A172 (cell line): Measurements from ENCODE around the gene CTAGE1. TPM values are rescaled to one million over a fixed set of nuclear protein-coding genes. Genes with fewer than 3 reads are reported as not detected.
"Not testable (repeated sequence)": the region's sequence is repeated elsewhere in the genome, so short reads cannot be mapped to it uniquely, and the experiment has no call there.

Experiments
- DNase-seq: peaks from one replicate; pipeline ENCODE4 v3.0.0-alpha.2; 2015; ENCODE audit warnings: low spot score
- total RNA-seq: library from RNA; depleted of rRNA; stranded (reverse); fragments of >200 nt; shearing (Covaris generic); gene quantifications from 2 replicates; pipeline ENCODE4 v1.2.3, GENCODE V29; 2014

The CTAGE1 gene
- total RNA-seq, 1 experiment from 2014 or later, result not detected

DNA sequence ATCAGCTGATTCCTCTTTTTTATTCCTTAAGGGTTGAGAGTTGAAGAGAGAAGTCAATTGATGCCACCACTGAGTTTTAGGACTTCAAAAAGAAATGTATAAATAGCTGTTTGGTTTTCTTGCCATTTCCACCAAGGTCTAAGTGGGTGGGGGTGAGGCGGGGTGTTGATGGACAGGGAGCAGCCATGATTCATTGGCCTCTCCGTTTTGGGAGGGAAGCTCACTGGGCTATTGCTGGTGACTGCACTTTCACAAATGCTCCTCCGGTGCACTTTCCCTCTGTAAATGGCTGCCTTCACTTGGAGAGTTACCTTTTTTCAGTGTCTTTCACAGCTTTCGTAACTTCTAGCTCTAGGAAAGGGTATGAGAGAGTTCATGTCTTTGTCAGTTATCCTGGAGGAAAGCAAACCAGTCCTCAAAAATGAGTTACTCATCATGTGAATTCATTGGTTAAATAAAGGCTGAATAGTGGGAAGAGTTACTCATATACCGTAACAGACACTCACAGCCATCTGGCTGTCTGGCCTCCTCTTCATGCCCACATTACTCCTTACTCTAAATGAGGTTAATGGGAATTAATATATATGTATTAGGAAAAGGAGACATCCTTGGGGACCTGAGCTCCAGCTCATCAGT lies 17.4 kb upstream of the CTAGE1 start:
- DNase-seq, result peak; percentile 59

DNA sequence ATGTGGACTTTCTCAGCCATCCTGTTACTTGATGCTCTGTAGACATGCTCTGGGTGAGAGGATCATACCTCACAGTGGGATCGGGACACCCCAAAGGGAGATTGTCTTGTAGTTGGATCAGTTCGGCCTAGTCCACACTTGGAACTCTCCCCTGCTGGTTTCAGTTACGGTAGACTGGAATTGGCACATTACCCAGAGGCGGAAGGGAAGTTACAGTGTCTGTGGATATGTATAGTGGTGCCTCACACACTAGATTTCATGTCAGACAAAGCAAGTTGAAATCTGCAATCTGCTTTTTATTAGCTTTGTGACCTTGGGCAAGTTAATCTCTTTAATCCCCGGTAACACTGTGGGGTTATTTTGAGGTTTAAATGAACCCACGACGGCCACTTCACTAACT lies 16.2 kb upstream of the CTAGE1 start:
- no peak for DNase-seq

DNA sequence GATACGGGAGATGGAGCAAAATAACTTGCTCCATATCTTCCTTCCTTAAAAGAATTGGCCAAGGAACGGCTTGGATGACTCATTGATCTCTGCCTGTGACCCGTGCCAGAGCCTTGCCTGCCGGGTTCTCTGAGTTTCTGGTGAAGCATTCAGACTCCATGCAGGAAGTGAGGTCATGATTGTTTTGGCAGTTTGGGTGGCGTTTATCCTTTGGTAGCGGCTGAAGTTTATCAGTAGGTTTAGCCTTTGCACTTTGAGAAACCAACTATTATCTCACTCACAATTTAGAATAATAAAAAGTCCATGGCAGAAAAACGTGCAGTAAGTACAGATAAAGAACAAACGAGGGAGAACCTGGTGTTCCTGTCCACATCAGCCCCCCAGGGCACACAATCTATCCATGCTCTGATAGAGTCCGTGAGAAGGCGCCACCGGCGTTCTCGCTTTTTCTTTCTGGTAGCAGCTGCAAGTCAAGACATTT lies 15.0 kb upstream of the CTAGE1 start:
- DNase-seq, result peak; percentile 91

DNA sequence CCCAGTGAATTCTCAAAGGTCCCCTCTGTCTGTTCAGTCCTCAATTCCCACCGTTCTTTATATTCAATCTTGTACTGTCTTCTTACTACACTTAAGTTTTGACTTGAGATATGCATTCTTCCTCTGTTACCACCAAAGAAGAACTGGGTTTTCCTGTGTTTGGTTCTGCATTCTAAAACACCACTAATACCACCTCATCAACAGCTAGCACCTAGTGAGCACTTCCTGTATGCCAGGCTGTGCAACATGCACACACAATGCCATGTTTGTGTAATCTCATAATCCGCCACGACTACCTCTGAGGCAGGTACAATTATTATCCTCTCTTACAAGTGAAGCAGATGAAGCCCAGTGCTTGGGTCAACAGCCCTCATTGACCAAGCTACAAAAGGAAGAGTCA lies 11.8 kb upstream of the CTAGE1 start:
- DNase-seq, result no peak

DNA sequence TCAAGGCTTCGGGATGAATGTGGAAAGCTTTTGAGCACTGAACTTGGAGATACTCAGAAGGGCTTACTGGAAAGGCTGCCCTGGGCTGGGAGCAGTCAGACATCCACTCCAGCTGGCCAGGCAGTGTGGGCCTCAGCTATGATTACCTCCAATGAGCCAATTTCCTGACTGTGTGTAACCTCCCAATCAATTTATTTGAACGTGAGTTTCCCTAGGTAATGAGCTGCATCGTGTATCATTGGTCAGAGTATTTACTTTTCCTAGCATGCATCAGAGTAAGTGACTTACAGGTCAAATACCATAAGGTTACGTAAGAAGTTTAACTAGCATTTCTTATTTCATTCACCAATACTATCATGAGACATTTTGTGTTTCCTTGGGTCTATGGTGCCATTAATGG lies 11.0 kb upstream of the CTAGE1 start:
- DNase-seq, result no peak

DNA sequence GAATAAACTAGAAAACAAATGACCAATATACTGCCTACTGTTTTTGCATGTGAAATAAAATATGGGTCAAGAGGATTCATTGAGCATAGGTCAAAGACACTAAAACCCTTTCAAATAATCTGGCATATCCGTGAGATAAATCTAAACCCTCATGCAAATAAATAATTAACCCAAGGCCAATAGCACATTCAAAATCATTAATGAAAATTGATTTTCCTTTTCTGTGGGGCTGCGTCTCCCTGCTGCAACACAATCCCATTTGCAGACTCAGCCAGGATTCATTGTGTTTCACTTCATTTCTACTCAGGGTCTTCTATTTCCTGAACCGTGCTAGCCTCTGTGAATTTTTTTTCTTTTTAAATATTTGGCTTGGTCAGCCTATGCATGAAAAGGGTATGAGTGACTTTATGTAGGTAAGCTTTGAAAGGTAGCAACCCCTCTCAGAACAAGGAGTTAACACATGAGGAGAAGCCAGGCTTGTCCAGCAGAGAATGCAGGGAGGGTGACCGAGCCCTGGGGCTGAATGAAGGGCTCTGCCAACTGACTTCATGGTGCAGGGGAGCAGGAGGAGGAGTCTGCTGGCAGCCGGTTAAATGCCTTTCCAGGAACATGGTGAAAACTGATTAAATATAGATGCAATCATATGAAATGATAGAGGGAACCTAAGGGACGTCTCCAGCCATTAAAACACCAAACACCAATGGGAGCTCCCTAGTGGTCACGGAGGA lies 10.3 kb upstream of the CTAGE1 start:
- DNase-seq, result no peak

DNA sequence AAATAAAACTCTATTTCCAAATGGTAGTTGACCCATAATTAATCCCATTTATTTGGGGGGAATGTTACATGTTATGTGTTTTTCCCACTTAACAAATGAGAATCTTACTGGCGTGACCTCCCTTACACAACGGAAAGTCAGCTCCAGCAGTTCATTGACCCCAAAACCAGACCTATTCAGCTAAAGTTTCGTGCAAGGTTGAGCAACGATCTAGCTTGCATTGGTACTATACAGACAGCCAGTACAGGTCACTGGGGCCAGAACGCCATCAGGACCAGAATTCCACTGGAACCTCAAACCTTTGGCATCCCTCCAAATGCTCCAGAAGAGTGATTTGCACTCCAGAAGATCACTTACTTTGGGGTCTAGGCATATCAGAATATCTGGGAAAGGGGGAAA lies 6.8 kb upstream of the CTAGE1 start:
- DNase-seq, result no peak

DNA sequence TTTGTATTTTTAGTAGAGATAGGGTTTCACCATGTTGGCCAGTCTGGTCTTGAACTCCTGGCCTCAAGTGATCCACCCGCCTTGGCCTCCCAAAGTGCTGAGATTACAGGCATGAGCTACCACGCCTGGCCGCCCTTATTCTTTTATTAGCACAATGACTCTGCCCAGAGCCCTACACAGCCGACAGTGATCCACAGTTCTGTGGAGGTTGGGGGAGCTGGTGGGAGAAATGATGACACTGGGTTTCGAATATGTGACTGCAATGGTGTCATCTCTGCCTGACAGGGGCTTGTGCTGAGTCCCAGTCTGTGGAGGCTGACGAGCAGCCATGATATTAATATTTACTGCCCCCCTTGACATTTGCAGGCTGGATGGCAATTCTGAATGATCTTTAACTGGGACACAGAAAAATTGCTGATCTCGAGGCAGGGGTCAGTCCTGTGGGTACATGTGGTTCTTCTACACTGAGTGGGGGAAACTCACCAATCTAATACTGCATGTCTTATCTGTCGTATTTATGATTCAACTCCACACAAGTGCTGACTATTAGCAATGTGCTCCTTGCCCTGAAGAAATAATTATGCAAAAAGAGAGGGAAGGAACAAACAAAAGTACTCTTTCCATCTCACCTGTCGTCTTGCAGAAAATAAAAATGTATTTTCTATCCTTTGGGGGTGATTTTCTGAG lies 6.3 kb upstream of the CTAGE1 start:
- no peak for DNase-seq

DNA sequence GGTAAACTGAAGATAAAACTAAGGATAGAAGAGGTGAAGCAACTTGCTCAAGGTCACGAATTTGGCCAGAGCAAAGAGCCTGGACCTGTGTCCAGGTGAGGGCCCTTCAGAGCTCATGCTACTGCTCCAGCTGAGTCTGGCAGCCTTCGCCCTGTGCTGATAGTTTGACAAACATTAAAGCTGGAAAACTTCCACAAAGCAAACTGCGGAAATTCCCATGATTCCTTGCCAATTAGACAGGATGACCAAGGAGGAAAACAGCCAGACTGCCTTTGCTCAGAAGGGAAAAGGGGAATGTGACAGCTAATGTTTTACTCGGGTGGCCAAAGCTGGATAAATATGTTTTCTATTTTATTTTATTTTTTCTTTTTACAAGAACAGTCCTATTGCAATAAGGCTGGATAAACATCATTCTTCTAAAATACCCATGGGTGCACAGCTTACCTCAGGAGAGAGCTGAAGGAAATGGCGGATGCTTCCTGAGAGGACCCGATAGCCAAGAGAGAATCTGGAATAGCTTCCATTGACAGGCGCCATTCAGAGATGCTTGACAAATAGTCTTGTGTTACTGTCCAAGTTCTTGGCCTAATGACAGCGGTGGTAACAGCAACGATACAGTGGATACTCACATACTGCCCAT lies 5.3 kb upstream of the CTAGE1 start:
- DNase-seq, result peak; percentile 25

DNA sequence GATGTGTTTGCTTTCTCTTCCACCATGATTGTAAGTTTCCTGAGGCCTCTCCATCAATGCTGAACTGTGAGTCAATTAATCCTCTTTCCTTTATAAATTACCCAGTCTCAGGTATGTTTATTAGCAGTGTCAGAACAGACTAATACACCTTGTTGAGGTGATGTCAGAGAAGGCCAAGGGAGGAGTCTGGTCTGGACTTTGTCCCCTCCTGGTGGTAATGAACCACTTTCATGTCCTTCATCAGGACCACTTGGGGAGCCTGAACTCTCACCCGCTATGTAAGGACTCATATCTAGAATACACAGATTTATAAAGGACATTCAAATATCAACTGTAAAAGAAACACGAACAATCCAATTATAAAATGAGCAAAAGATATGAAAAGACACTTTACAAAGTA lies 2.9 kb upstream of the CTAGE1 start:
- no peak for DNase-seq

DNA sequence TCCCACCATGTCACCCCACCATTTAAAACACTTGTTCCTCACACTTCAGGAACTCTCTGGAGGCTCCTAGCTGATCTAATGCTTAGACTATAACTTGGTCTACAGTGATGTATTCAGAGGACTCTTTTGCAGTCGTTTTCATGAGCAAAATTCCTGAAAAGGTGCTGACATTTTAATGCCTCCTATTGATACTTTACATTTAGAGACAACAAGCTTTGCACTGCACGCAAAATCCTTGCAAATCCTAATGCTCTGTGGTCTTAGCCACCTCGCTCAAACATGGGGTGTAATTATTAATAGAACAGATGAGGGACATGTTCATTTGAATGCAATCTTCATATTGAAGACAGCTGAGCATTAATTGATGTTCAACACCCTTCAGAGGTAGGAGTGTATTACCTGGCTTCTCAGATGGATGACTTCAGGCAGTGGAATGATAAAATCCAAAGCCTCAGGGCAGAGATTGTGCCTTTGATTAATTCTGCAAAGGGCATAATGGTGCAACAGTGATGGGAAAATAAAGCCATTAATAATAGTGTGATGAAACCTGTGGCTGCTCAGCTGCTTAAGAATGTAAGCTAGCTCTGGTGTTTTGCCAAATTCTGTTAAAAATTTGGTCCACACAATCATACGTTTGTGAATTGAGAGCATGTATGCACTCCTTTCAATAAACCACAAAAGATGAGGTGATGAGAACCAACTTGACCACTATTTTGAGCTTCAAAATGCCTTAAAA lies 5.4 kb downstream of the CTAGE1 start:
- no peak for DNase-seq

DNA sequence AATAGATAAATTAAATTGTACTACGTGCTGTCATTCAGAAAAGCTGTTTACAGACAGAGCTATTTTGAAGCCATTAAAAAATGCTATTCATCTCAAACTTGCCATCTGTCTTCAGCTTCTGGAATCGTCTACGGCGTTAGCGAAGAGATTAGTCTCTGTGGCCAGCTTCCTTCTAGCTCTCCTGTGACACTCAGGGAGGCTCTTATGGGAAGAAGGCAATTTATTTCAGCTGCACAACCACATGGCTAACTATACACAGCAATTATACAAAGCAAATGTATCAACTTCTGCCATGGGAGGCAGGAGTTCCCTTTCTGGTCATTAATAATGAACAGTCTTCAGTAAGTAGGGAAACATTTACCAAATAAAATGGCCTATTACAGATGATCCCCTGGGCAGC lies 6.3 kb downstream of the CTAGE1 start:
- DNase-seq, result no peak

DNA sequence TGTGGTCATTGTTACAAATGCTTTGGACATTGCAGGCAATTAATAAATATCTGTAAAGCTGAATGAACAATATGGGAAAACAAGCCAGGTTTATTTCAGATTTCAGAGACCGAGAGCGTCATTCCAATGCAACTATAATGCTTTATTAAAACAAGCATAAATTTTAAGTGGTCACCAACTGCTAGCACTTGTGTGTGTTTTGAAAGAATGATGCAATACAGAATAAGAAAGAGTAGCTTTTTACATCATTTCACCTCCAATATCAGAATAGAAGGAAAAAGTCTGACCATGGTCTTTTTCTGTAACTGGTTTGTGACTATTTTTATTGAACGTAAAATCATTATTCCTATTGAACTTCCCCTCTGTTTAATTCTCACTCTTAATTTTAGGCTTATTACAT lies 7.6 kb downstream of the CTAGE1 start:
- no peak for DNase-seq

DNA sequence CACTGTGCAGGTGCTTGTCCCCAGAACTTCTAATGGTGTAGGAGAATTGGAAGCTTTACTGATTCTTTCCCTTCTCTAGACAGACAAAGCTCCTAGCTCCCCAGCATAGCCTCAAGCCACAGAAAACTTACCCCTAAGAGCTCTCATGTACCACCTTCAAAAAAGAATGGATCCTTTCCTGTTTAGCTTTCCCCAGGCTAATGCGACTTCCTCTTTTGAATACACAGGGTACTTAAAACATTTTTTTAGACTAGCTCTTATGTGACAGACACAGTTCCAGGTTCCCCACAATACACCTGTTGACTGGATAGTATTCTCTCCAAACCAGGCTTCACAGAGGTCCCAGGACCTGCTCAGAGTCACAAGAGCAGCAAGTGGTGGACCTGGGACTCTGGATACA lies 8.3 kb downstream of the CTAGE1 start:
- no peak for DNase-seq

DNA sequence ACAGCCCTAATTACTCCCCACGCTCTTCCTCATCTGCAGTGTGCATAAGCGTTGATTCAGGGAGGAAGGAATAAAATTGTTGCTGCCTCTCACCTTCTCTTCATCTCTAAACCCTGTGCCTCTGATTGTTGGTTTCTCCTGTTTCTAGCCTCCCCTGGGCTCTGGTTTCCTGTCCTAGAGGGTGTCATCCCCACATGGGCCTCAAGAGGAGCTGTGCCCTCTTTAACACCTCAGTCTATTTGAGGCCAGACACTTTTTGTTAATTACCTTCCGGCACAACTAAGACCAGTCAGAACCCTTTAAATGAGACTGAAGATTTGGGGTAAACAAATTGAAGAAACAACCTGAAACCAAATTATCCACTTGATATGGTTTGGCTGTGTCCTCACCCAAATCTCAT lies 9.7 kb downstream of the CTAGE1 start:
- DNase-seq, result no peak

DNA sequence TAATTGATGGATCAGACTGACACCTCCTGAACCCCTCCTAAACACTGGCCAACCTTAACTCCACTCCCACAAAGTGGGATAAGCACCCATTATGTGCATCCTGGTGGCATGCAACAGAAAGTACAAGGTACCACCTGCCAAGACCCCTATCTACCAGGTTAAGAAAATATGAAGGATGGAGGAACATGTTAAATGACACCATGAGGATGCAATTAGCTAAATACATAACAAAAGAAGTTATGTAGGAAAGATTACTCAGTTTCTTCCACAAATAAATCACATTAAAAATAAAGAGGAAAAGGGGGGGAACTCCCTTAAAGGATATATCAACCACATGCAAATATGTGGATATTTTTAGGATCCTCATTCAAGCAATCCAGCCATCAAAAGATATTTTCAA lies 12.6 kb downstream of the CTAGE1 start:
- no peak for DNase-seq

DNA sequence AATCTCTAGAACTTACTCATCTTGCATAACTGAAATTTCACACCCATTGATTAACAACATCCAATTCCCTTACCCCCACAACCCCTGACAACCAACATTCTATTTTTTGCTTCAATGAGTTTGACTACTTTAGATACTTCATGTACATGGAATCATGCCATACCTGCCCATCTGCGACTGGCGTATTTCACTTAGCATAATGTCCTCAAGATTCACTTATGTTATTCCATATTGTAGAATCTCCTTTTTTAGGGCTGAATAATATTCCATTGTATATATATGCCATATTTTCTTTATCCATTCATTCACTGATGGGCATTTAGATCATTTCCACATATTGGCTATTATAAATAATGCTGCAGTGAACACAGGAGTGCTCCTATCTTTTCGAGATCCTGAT lies 13.8 kb downstream of the CTAGE1 start:
- DNase-seq, result no peak

DNA sequence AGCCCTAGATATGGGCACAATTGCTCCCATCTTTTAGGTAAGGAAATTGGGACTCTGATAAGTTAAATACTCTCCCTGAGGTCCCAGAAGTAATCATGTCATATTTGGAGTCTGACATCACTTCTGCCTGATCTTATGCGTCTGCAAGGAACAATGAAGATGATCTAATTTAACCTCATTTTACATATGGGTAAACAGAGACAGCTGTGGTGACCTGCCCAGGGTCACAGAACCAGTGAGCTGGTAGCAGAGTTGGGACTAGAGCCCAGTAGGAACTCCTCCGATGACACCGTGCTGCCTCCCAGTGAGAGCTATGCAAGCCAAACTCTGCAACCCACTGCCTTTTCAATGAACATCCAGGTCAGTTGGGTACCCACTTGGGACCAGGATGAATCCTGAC lies 17.8 kb downstream of the CTAGE1 start:
- no peak for DNase-seq

DNA sequence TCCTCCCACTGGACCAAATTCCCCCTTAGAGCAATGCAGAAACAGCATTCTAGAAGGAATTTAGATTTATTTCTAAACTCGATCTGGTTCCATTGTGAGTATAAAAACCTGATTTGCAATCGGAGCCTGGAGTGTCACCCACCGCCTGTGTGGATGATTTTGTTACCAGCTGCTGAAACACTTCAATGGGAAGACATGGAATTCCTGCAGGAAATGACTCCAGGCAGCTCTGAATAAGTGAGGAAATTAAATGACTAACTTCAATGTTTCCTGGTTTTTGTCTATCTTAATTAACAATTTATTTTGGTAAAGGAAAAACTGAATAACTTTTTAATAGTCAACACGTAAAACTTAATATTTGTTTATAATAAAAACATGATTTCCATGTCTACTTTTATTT lies 19.3 kb downstream of the CTAGE1 start:
- DNase-seq, result no peak

DNA sequence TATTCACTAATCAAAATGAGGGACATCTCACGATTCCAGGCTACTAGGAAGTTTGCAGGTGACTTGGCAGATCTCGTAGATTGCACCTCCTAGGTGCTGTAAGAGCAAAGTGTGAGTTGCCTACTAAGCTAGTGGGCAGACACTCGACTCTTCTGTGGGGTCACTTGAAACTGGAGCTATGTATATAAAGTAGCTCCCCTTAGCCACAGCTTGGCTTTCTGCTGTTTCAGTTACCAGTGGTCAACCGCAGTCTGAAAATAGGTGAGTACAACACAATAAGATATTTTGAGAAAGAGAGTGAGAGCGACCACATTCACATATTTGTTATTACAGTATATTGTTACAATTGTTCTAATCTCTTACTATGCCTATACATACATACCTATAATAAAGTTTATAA lies 23.3 kb downstream of the CTAGE1 start:
- no peak for DNase-seq

DNA sequence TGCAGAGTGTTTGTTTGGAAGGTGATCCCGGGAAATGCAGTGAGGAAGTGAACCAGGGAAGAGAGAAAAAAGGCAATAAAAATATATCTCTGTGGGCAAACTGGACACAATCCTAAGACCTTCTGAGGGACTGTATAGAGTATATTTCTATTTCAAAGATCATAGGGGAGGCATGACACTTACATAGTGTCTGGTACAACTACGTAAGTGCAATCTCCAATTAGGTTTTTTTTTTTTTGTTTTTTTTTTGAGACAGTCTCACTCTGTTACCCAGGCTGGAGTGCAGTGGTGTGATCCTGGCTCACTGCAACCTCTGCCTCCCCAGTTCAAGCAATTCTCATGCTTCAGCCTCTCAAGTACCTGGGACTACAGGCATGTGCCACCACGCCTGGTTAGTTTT lies 24.6 kb downstream of the CTAGE1 start:
- not testable (repeated sequence) for DNase-seq
